K562 (cell line): ENCODE data around the gene TP53BP1. TPM values are rescaled to one million over a fixed set of nuclear protein-coding genes. Genes with fewer than 3 reads are reported as not detected.

ENCODE experiments used
- AFF4 ChIP-seq: sonication (generic); formaldehyde crosslinking; IDR thresholded peaks from 2 replicates; pipeline ENCODE4 v1.8.0; 2023; ENCODE audit warnings: mild to moderate bottlenecking, missing genetic modification reagents
- BRD9 ChIP-seq: fragments of 450-650 bp; IDR thresholded peaks from 2 replicates; pipeline ENCODE4 v1.6.1; 2018; ENCODE audit warnings: low read depth; ENCODE audit not compliant: partially characterized antibody
- CREB1 ChIP-seq, 2 experiments: sonication (generic) in 1 of 2; formaldehyde crosslinking in 1 of 2; IDR thresholded peaks; 2 replicates each; pipeline versions ENCODE4 v1.6.1 to v1.8.0; 2012 to 2022; ENCODE audit warnings: inconsistent platforms in 1 of 2, mild to moderate bottlenecking in 1 of 2, missing genetic modification reagents in 1 of 2, moderate library complexity in 1 of 2
- CREB5 ChIP-seq: fragments of 250-450 bp; sonication (Bioruptor Pico); IDR thresholded peaks from 2 replicates; pipeline ENCODE4 v1.5.0; 2020; ENCODE audit warnings: mild to moderate bottlenecking
- E2F5 ChIP-seq: sonication (generic); formaldehyde crosslinking; IDR thresholded peaks from 2 replicates; pipeline ENCODE4 v1.8.0; 2022; ENCODE audit warnings: mild to moderate bottlenecking, missing genetic modification reagents
- FOSL1 ChIP-seq: fragments of 200-800 bp; sonication (Bioruptor generic); conservative IDR thresholded peaks from 2 replicates; pipeline ENCODE4 v1.6.1; 2016; ENCODE audit warnings: missing genetic modification characterization, missing compliant biosample characterization
- FOXK2 ChIP-seq, 2 experiments: fragments of 450-650 bp; IDR thresholded peaks in 1 of 2; conservative IDR thresholded peaks in 1 of 2; 2 replicates each; pipeline ENCODE4 v1.6.1; 2016; ENCODE audit warnings: low read depth in 2 of 2, mild to moderate bottlenecking in 1 of 2
- MAZ ChIP-seq, 2 experiments: fragments of 450-650 bp in 1 of 2; sonication (generic) in 1 of 2; formaldehyde crosslinking; IDR thresholded peaks in 1 of 2; conservative IDR thresholded peaks in 1 of 2; 2 replicates each; pipeline versions ENCODE4 v1.4.0 to v1.5.0; 2020; ENCODE audit warnings: mild to moderate bottlenecking in 1 of 2, missing genetic modification reagents in 1 of 2
- MEF2A ChIP-seq: IDR thresholded peaks from 2 replicates; pipeline ENCODE4 v1.6.1; 2011; ENCODE audit warnings: low read depth, mild to moderate bottlenecking, low read length, moderate library complexity; ENCODE audit not compliant: control insufficient read depth
- MTF1 ChIP-seq: fragments of 250-450 bp; sonication (Bioruptor Pico); IDR thresholded peaks from 2 replicates; pipeline ENCODE4 v1.9.0; 2021; ENCODE audit warnings: moderate library complexity, mild to moderate bottlenecking, inconsistent platforms, borderline replicate concordance
- PHF21A ChIP-seq: fragments of 450-650 bp; IDR thresholded peaks from 2 replicates; pipeline ENCODE4 v1.6.1; 2017; ENCODE audit warnings: low read depth, borderline replicate concordance
- SIN3B ChIP-seq: fragments of 450-650 bp; IDR thresholded peaks from 2 replicates; pipeline ENCODE4 v1.6.1; 2017; ENCODE audit warnings: low read depth, mild to moderate bottlenecking, moderate library complexity
- SP2 ChIP-seq: IDR thresholded peaks from 2 replicates; pipeline ENCODE4 v1.6.1; 2011; ENCODE audit warnings: mild to moderate bottlenecking, low read depth, low read length, moderate library complexity; ENCODE audit not compliant: poor library complexity, severe bottlenecking; ENCODE audit errors: extremely low read depth
- ZNF124 ChIP-seq: sonication (generic); formaldehyde crosslinking; IDR thresholded peaks from 2 replicates; pipeline ENCODE4 v1.8.1; 2022; ENCODE audit warnings: missing genetic modification reagents
- ZNF436 ChIP-seq: fragments of 250-450, 450-650 bp; sonication (Bioruptor Pico); formaldehyde crosslinking; IDR thresholded peaks from 2 replicates; pipeline ENCODE4 v1.7.0; 2020; ENCODE audit warnings: mild to moderate bottlenecking
- ZNF561 ChIP-seq: fragments of 450-650 bp; formaldehyde crosslinking; conservative IDR thresholded peaks from 2 replicates; pipeline ENCODE4 v1.4.0; 2020; ENCODE audit warnings: mild to moderate bottlenecking, moderate library complexity
- ZNF655 ChIP-seq: fragments of 250-450 bp; sonication (Bioruptor Pico); IDR thresholded peaks from 2 replicates; pipeline ENCODE4 v1.5.0; 2021
- ZNF780A ChIP-seq: fragments of 250-450 bp; sonication (Bioruptor Pico); IDR thresholded peaks from 2 replicates; pipeline ENCODE4 v1.5.0; 2021; ENCODE audit warnings: mild to moderate bottlenecking
- polyA plus RNA-seq, 8 experiments: library from polyadenylated mRNA; depleted of rRNA in 4 of 8; stranded (reverse) in 5 of 8; unstranded in 3 of 8; fragments of >200 nt; fragmentation: Nextera tagmentation in 2 of 8; fragmentation: Illumina TruSeq in 1 of 8; extraction: Ambion mirVana in 2 of 8; extraction: Trizol in 1 of 8; gene quantifications; 2 replicates each; pipeline versions ENCODE4 v1.2.1 to v1.2.3, GENCODE V29; 2011 to 2014; ENCODE audit warnings: inconsistent platforms in 1 of 8, missing spikeins in 1 of 8
- total RNA-seq, 7 experiments: library from RNA; depleted of rRNA in 6 of 7; stranded (reverse); fragments of >200 nt in 6 of 7; fragmentation: Illumina TruSeq in 2 of 7; extraction: Trizol in 2 of 7; gene quantifications; 2 replicates each; pipeline versions ENCODE4 v1.2.1 to v1.2.3, GENCODE V29; 2011 to 2021; ENCODE audit warnings: low replicate concordance in 1 of 7

TP53BP1 gene
- total and polyA plus RNA-seq, 9 of the 15 experiments (the other 6 are each of a cell fraction or from before 2014, with no cell fraction given), result 5.7 to 63.3 (median 30.9) TPM

- TF ChIP-seq MAZ (CRISPR knock-in tag; conservative IDR thresholded peaks at IDR 0.05 in 1 of 2, IDR thresholded peaks at IDR 0.05 in 1 of 2) (peak in 1 of 2 experiments; percentile 38; a peak in 2 of 4 replicates), AFF4 (CRISPR knock-in tag) (no peak), MTF1 (no peak), SP2 (peak; percentile 81), SIN3B (peak; percentile 17; the same call in 1 of the 2 replicates), ZNF561 (no peak), BRD9 (no peak), CREB1 (IDR thresholded peaks at IDR 0.05) (peak; percentile 90), CREB1 (CRISPR knock-in tag; IDR thresholded peaks at IDR 0.05) (peak; percentile 95), ZNF780A (CRISPR knock-in tag) (no peak), CREB5 (CRISPR knock-in tag) (no peak), ZNF655 (no peak), ZNF436 (no peak), FOSL1 (no peak), FOXK2 (conservative IDR thresholded peaks at IDR 0.05 in 1 of 2, IDR thresholded peaks at IDR 0.05 in 1 of 2; ENCODE audit: low read depth in 2 of 2) (no peak), E2F5 (CRISPR knock-in tag) (no peak), ZNF124 (CRISPR knock-in tag) (no peak), PHF21A (no peak), MEF2A (no peak)
Observed at GRCh38 chr15:43492673-43493601, at the start of gene TP53BP1 (continued).
